ENCODE data around the gene LMX1A. TPM values are rescaled to one million over a fixed set of nuclear protein-coding genes. Genes with fewer than 3 reads are reported as not detected.

The LMX1A gene
- total and polyA plus RNA-seq, 2 donors (not counting 1 experiment from before 2014, with no cell fraction given): not detected

- Mint-ChIP-seq H3K4me1 (no peaks in the 10 kb centered on the region), H3K4me3 (no peak overlapping the region), H3K27ac (no peak overlapping the region), H3K27me3 (peaks cover 36% of the 10 kb centered on the region), H3K9me3 (ENCODE audit: insufficient read depth) (no peaks in the 10 kb centered on the region)
- WGBS (ENCODE audit: insufficient coverage): no CpG with 5 or more reads among the region's 2 CpGs
- no peaks in the 10 kb centered on the region for H4K20me1 ChIP-seq (ENCODE audit: control insufficient read depth, insufficient read depth, low read length, poor library complexity, severe bottlenecking)
- intact Hi-C loops (cut with micrococcal nuclease): no loop called here
- H3K4me3 ChIP-seq (ENCODE audit: control extremely low read depth in 1 of 5, extremely low read depth in 1 of 5, insufficient read depth in 1 of 5, low read depth in 2 of 5, low read length in 4 of 5): no peak overlapping the region
- POLR2A ChIA-PET: no interaction called here
- H3K27me3 ChIP-seq (replicated peaks in 1 of 4; ENCODE audit: control extremely low read depth in 1 of 4, control insufficient read depth in 3 of 4, insufficient read depth in 4 of 4, low read length in 3 of 4): peaks cover 0 to 2% (median 0%) of the 10 kb centered on the region in 4 experiments
- no peak overlapping the region for H2AFZ ChIP-seq (ENCODE audit: insufficient read depth, low read depth, low read length, poor library complexity, severe bottlenecking)
- H3K27ac ChIP-seq (ENCODE audit: low read length in 2 of 2): no peak overlapping the region
- no peak overlapping the region for H3K4me2 ChIP-seq (replicated peaks; ENCODE audit: low read depth, low read length, poor library complexity, severe bottlenecking)
- no peaks in the 10 kb centered on the region for H3K36me3 ChIP-seq (replicated peaks in 1 of 2; ENCODE audit: control extremely low read depth in 1 of 2, control insufficient read depth in 1 of 2, extremely low read depth in 1 of 2, insufficient read depth in 2 of 2, low read length in 1 of 2)
- no peaks in the 10 kb centered on the region for H3K4me1 ChIP-seq (ENCODE audit: control insufficient read depth in 2 of 2, insufficient read depth in 2 of 2, low read length in 2 of 2)
- DNase-seq: no peak
- ATAC-seq (ENCODE audit: low read depth): no peak
- no peak overlapping the region for H3K9ac ChIP-seq (ENCODE audit: low read length)
- H3K9me3 ChIP-seq (ENCODE audit: control extremely low read depth in 1 of 3, control insufficient read depth in 2 of 3, insufficient read depth in 1 of 3, low read length in 2 of 3): no peaks in the 10 kb centered on the region
- no peaks in the 10 kb centered on the region for H3K79me2 ChIP-seq (ENCODE audit: control insufficient read depth, insufficient read depth, low read length)
- CTCF ChIA-PET: no interaction called here
- TF ChIP-seq CTCF (IDR thresholded peaks at IDR 0.05) (no peak), EZH2 (IDR thresholded peaks at IDR 0.05; ENCODE audit: borderline replicate concordance, insufficient read depth, low read depth, low read length, poor library complexity, severe bottlenecking) (no peak)
Measured at GRCh38 chr1:165300400-165300903, 56.1 kb downstream of the LMX1A start.

GRCh38 chr1:165298203-165298820, 58.2 kb downstream of the LMX1A start:
- no peak overlapping the region for H2AFZ ChIP-seq (ENCODE audit: insufficient read depth, low read depth, low read length, poor library complexity, severe bottlenecking)
- no peaks in the 10 kb centered on the region for H3K79me2 ChIP-seq (ENCODE audit: control insufficient read depth, insufficient read depth, low read length)
- Mint-ChIP-seq H3K27me3 (peaks cover 23% of the 10 kb centered on the region), H3K9me3 (ENCODE audit: insufficient read depth) (no peaks in the 10 kb centered on the region), H3K4me1 (no peaks in the 10 kb centered on the region), H3K27ac (no peak overlapping the region), H3K4me3 (no peak overlapping the region)
- no peak overlapping the region for H3K4me3 ChIP-seq (ENCODE audit: control extremely low read depth in 1 of 5, extremely low read depth in 1 of 5, insufficient read depth in 1 of 5, low read depth in 2 of 5, low read length in 4 of 5)
- no peaks in the 10 kb centered on the region for H4K20me1 ChIP-seq (ENCODE audit: control insufficient read depth, insufficient read depth, low read length, poor library complexity, severe bottlenecking)
- H3K9ac ChIP-seq (ENCODE audit: low read length): no peak overlapping the region
- H3K9me3 ChIP-seq (ENCODE audit: control extremely low read depth in 1 of 3, control insufficient read depth in 2 of 3, insufficient read depth in 1 of 3, low read length in 2 of 3): peaks cover 0 to 2% (median 0%) of the 10 kb centered on the region in 3 donors
- 89% methylated on average over 5 of the region's 6 CpGs for WGBS (ENCODE audit: insufficient coverage)
- no peaks in the 10 kb centered on the region for H3K27me3 ChIP-seq (replicated peaks in 1 of 4; ENCODE audit: control extremely low read depth in 1 of 4, control insufficient read depth in 3 of 4, insufficient read depth in 4 of 4, low read length in 3 of 4)
- DNase-seq: no peak
- intact Hi-C loops (cut with micrococcal nuclease): no loop called here
- no peak for TF ChIP-seq CTCF (IDR thresholded peaks at IDR 0.05)
- ChIA-PET POLR2A (no interaction called here), CTCF (no interaction called here)
- no peak overlapping the region for H3K27ac ChIP-seq (ENCODE audit: low read length in 2 of 2)
- H3K36me3 ChIP-seq (replicated peaks in 1 of 2; ENCODE audit: control extremely low read depth in 1 of 2, control insufficient read depth in 1 of 2, extremely low read depth in 1 of 2, insufficient read depth in 2 of 2, low read length in 1 of 2): no peaks in the 10 kb centered on the region
- no peaks in the 10 kb centered on the region for H3K4me1 ChIP-seq (ENCODE audit: control insufficient read depth in 2 of 2, insufficient read depth in 2 of 2, low read length in 2 of 2)
- no peak for ATAC-seq (ENCODE audit: low read depth)
- H3K4me2 ChIP-seq (replicated peaks; ENCODE audit: low read depth, low read length, poor library complexity, severe bottlenecking): no peak overlapping the region

All from B cell (primary cell).